ENCODE measurements around the gene C1orf141. TPM values are rescaled to one million over a fixed set of nuclear protein-coding genes. Genes with fewer than 3 reads are reported as not detected.

C1orf141 gene
- total and polyA plus RNA-seq, 9 of the 15 experiments (the other 6 are each of a cell fraction or from before 2014, with no cell fraction given), result not detected

DNA sequence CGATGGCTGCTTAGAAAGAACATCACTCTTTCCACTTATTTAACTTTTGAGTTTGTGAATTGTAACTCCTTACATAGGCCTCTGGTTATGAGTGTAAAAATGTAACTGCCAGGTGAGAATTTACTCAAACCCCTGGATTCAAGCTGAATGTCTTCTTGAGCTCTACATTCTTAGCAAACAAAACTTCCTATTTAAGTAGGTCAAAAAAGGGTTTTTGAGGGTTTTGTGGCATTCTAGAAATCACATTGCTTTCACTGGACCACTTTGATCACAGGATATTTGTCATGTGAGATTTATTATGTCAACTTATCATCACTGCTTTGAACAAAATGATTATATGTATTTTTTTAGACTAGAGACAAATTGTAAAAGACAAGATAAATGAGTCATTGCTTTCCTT, 37.2 kb upstream of the C1orf141 start:
- no TSS peak for BruUV-seq (replicated peaks)
- in situ Hi-C loops (cut with MboI), result no loop called here
- no peak for DNase-seq (ENCODE audit: extremely low read depth in 1 of 4, low spot score in 3 of 4)

More for the DNA sequence above, 37.2 kb upstream of the C1orf141 start:
- intact Hi-C loops (cut with micrococcal nuclease), result loop anchor here (5.0 kb wide), 1 partner anchor 40 kb away; no protein-coding TSS in a partner anchor
- no peak overlapping the region for H3K4me3 ChIP-seq
- ChIA-PET CTCF (ENCODE audit: low intra/inter-chr PET ratio) (no interaction called here), POLR2A (interaction anchor here (1.0 to 1.6 kb wide), 2 partner anchors 9 to 23 kb away, joined by 3 to 6 read pairs; no protein-coding TSS in a partner anchor)
- H4K20me1 ChIP-seq (replicated peaks; ENCODE audit: control insufficient read depth, insufficient read depth, low read length), result no peaks in the 10 kb centered on the region
- no peaks in the 10 kb centered on the region for H3K27me3 ChIP-seq (ENCODE audit: control insufficient read depth in 2 of 2, insufficient read depth in 2 of 2, low read length in 2 of 2)
- no peaks in the 10 kb centered on the region for H3K79me2 ChIP-seq (ENCODE audit: control insufficient read depth, insufficient read depth, low read length)
- no peaks in the 10 kb centered on the region for H3K9me1 ChIP-seq (ENCODE audit: control insufficient read depth, insufficient read depth, low read length)
- no peak overlapping the region for H3K4me2 ChIP-seq (ENCODE audit: insufficient read depth, low read length)
- H3K27ac ChIP-seq (ENCODE audit: extremely low read depth, low read depth, low read length), result no peak overlapping the region
- H2AFZ ChIP-seq (ENCODE audit: low read depth, low read length), result peak overlapping the region; percentile 49
- no peak overlapping the region for H3K9ac ChIP-seq (ENCODE audit: insufficient read depth in 1 of 2, low read depth in 2 of 2, low read length in 2 of 2)
- FAIRE-seq, result no peak
- TF ChIP-seq CSDE1 (IDR thresholded peaks at IDR 0.05), result no peak
- TF ChIP-seq ZNF23 (CRISPR knock-in tag; IDR thresholded peaks at IDR 0.05), result no peak
- TF ChIP-seq, protein P1, sequence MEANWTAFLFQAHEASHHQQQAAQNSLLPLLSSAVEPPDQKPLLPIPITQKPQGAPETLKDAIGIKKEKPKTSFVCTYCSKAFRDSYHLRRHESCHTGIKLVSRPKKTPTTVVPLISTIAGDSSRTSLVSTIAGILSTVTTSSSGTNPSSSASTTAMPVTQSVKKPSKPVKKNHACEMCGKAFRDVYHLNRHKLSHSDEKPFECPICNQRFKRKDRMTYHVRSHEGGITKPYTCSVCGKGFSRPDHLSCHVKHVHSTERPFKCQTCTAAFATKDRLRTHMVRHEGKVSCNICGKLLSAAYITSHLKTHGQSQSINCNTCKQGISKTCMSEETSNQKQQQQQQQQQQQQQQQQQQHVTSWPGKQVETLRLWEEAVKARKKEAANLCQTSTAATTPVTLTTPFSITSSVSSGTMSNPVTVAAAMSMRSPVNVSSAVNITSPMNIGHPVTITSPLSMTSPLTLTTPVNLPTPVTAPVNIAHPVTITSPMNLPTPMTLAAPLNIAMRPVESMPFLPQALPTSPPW (CRISPR knock-in tag; IDR thresholded peaks at IDR 0.05), result no peak
- no peak for TF ChIP-seq SOX6 (IDR thresholded peaks at IDR 0.05)
- TF ChIP-seq ZNF197 (CRISPR knock-in tag; IDR thresholded peaks at IDR 0.05; ENCODE audit: low read depth), result no peak
- no peak for TF ChIP-seq U2AF2 (optimal IDR thresholded peaks at IDR 0.05; ENCODE audit: low read depth, low read length)
- no peak for TF ChIP-seq ILK (tag; IDR thresholded peaks at IDR 0.05; ENCODE audit: borderline replicate concordance, low read depth)
- TF ChIP-seq CHD4 (IDR thresholded peaks at IDR 0.05; ENCODE audit: insufficient read depth, insufficient replicate concordance, low read depth, low read length, poor library complexity, severe bottlenecking), result no peak
- TF ChIP-seq HLTF (IDR thresholded peaks at IDR 0.05), result no peak
- 84% methylated on average over 1 of the region's 1 CpG for WGBS (ENCODE audit: insufficient coverage, low coverage, missing lambda C conversion rate)
- no peaks in the 10 kb centered on the region for H3K9me3 ChIP-seq (replicated peaks; ENCODE audit: control insufficient read depth, insufficient read depth, low read depth, low read length)
- no peak for ATAC-seq
- H3K36me3 ChIP-seq (ENCODE audit: control insufficient read depth, insufficient read depth, low read length), result no peaks in the 10 kb centered on the region
- H3K4me1 ChIP-seq (replicated peaks in 1 of 2; ENCODE audit: control insufficient read depth in 2 of 2, insufficient read depth in 2 of 2, low read length in 2 of 2), result peaks cover 0 to 3% of the 10 kb centered on the region in 2 experiments; a peak in 2 of 5 replicates
